Epithelial cell of prostate (primary cell): ENCODE results near the gene HOXB3.
A peak's percentile ranks its signal among the peaks of the same experiment; 100 is the strongest.
"Not testable (repeated sequence)": the region's sequence is repeated elsewhere in the genome, so short reads cannot be mapped to it uniquely, and the experiment has no call there.

ENCODE experiments used
- DNase-seq: peaks from one replicate; pipeline ENCODE4 v3.0.0-alpha.2; 2011; ENCODE audit warnings: low read depth, low spot score
- H3K27ac ChIP-seq: fragments of 450-650 bp; 2 replicates; pipeline ENCODE4 v1.5.1; 2017; ENCODE audit warnings: mild to moderate bottlenecking

The HOXB3 gene

GRCh38 chr17:48513666-48514455 lies 76.2 kb downstream of the HOXB3 start:
- DNase-seq, result no peak
- no peak overlapping the region for H3K27ac ChIP-seq

DNA sequence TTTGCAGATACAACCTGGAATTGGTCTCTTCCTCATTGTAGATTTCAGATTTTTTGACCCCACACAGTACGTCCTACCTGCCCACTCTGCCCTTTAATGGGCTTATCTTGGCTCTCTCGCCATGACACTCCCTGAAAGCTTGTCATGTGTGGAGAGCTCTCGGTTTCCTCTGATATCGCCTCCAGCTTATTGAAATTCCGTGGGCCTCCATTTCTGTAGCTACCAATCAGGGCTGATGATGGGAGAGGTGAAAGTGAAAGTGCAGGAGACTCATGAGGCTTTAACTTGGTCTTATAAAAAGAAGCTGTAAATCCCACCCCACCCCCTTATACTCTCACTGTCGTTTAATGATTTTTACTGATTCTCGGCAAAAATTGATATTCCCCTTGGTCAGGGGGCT lies 76.9 kb downstream of the HOXB3 start:
- no peak overlapping the region for H3K27ac ChIP-seq
- DNase-seq, result no peak

GRCh38 chr17:48510761-48511604 lies 79.1 kb downstream of the HOXB3 start:
- H3K27ac ChIP-seq, result no peak overlapping the region
- DNase-seq, result no peak

GRCh38 chr17:48510381-48510760 lies 79.7 kb downstream of the HOXB3 start:
- no peak for DNase-seq
- no peak overlapping the region for H3K27ac ChIP-seq

DNA sequence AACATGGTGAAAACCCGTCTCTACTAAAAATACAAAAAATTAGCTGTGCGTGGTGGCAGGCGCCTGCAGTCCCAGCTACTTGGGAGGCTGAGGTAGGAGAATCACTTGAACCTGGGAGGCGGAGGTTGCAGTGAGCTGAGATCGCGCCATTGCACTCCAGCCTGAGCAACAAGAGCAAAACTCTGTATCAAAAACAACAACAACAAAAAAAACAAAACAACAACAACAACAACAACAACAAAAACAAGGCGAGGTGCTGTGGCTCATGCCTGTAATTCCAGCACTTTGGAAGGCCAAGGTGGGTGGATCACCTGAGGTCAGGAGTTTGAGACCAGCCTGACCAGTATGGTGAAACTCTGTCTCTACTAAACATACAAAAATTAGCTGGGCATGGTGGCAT lies 80.3 kb downstream of the HOXB3 start:
- H3K27ac ChIP-seq, DNase-seq: not testable (repeated sequence)

GRCh38 chr17:48506246-48506645 lies 83.8 kb downstream of the HOXB3 start:
- H3K27ac ChIP-seq, result no peak overlapping the region
- DNase-seq, result no peak

- peak; percentile 66 for DNase-seq
- no peak overlapping the region for H3K27ac ChIP-seq
These were observed 84.3 kb downstream of the HOXB3 start for GRCh38 chr17:48505788-48506187.

DNA sequence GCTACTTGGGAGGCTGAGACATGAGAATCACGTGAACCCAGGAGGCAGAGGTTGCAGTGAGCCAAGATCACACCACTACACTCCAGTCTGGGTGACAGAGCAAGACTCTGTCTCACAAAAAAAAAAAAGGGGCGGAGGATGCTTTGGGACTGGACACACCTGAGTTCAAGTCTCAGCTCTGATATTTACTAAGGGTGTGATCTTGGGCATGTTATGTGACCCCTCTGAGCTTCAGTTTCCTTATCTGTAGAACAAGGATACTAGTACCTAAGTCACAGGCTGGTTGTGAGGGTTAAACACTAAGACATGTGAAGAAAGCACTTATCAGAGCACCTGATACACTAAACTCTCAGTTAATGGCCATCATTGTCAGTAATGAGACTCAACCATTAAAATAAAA lies 85.1 kb downstream of the HOXB3 start:
- no peak for DNase-seq
- no peak overlapping the region for H3K27ac ChIP-seq

DNA sequence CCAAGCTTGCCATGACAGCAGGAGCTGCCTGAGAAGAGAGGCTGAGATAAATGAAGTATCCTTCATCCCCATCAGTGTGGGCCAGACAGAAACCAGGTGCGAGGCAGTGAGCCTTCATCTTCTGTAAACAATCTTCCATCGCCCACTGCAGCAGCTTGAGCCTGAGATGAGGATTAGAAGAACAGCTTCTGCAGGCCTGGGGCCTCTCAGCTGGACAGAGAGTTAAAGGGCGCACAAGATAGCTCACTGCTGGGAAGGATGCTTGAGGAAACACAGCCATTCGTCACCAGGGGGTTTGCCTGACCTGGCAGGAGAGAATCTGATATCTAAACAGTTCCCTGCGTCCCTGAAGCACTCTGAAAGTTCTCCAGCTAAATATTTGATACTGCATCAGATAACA lies 86.3 kb downstream of the HOXB3 start:
- no peak for DNase-seq
- H3K27ac ChIP-seq, result no peak overlapping the region

- DNase-seq, result no peak
- no peak overlapping the region for H3K27ac ChIP-seq
These were observed 87.1 kb downstream of the HOXB3 start for GRCh38 chr17:48502901-48503300.

DNA sequence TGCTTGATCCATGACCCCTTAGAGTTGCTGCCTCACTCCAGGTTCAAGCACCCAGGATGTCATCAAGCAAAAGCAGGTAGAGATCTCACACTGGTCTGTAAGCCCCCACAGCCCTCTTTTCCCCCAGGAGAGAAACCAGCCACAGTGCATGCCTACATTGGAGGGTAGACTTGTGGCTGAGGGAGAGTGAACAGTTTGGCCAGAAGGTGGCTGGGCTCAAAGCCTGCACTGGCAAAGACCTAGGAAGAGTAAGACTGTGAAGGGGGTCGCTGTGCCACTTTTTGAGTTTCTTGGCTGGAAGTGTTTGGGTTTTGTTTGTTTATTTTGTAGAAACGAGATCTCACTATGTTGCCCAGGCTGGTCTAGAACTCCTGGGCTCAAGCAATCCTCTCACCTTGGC lies 87.7 kb downstream of the HOXB3 start:
- DNase-seq, result no peak
- H3K27ac ChIP-seq, result no peak overlapping the region

- H3K27ac ChIP-seq, result no peak overlapping the region
- no peak for DNase-seq
These were observed 89.3 kb downstream of the HOXB3 start for GRCh38 chr17:48500435-48501426.

DNA sequence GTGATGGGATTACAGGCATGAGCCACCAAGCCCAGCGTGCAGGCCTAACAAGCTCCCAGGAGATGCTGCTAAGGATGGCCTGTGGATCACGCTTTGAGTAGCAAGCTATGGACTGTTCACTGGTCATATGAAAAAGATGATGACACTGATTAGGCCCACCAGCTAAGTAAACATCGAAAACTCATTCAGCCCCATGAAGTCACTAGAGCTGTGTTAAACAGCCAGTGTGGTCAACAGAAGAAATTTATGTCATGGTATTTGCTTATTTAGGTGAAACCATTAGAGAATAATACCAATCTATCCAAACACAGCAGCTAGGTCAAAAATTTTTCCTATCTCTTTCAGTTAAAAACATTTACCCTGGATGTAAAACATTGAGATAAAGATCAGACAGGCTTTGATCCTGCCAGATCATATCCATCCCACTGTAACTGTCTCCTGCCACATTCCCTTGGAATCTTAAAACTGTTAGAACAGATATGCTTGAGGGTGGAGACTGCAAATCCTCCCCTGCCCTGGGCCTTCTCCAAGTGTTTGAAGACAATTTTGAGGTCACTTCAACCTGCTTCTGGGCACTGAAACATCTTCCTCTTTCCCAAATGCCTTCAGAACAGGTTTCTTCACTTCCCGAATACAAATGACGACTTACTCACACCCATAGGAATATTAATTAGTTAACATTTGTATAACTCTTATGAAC lies 90.2 kb downstream of the HOXB3 start:
- DNase-seq, result no peak
- H3K27ac ChIP-seq, result no peak overlapping the region

- no peak for DNase-seq
- H3K27ac ChIP-seq, result no peak overlapping the region
These were observed 90.8 kb downstream of the HOXB3 start for GRCh38 chr17:48499248-48499647.
